Endodermal cell (in vitro differentiated cells): ENCODE results near the gene COX14. TPM values are rescaled to one million over a fixed set of nuclear protein-coding genes. Genes with fewer than 3 reads are reported as not detected.
A peak's percentile ranks its signal among the peaks of the same experiment; 100 is the strongest.

ENCODE experiments used
- DNase-seq: peaks from one replicate; pipeline ENCODE4 v3.0.0-alpha.2; 2017
- H3K27ac ChIP-seq: 2 replicates; pipeline ENCODE4 v1.5.1; 2013; ENCODE audit warnings: mild to moderate bottlenecking, low read depth, low read length, moderate library complexity
- H3K27me3 ChIP-seq: 2 replicates; pipeline ENCODE4 v1.6.1; 2013; ENCODE audit warnings: mild to moderate bottlenecking, low read length, moderate library complexity; ENCODE audit not compliant: insufficient read depth, control insufficient read depth, poor library complexity, severe bottlenecking
- H3K36me3 ChIP-seq: 2 replicates; pipeline ENCODE4 v1.7.0; 2013; ENCODE audit warnings: mild to moderate bottlenecking, low read length, moderate library complexity; ENCODE audit not compliant: control insufficient read depth, insufficient read depth
- H3K4me1 ChIP-seq: one replicate; pipeline ENCODE4 v1.7.0; 2013; ENCODE audit warnings: low read length; ENCODE audit not compliant: control insufficient read depth, insufficient read depth
- H3K4me3 ChIP-seq: 2 replicates; pipeline ENCODE4 v1.5.1; 2013; ENCODE audit warnings: mild to moderate bottlenecking, low read length, moderate library complexity
- H3K9ac ChIP-seq: 2 replicates; pipeline ENCODE4 v1.6.1; 2013; ENCODE audit warnings: mild to moderate bottlenecking, low read length, moderate library complexity; ENCODE audit not compliant: poor library complexity, severe bottlenecking; ENCODE audit errors: extremely low read depth
- H3K9me3 ChIP-seq: 2 replicates; pipeline ENCODE4 v1.6.1; 2013; ENCODE audit warnings: mild to moderate bottlenecking, low read length, moderate library complexity; ENCODE audit not compliant: control insufficient read depth
- H3K27ac Mint-ChIP-seq: 2 replicates; pipeline ENCODE4 v1.8.0; 2020; ENCODE audit warnings: mixed read lengths
- H3K27me3 Mint-ChIP-seq: 2 replicates; pipeline ENCODE4 v1.8.0; 2021; ENCODE audit warnings: mild to moderate bottlenecking, mixed read lengths; ENCODE audit not compliant: insufficient read depth
- H3K36me3 Mint-ChIP-seq: 2 replicates; pipeline ENCODE4 v1.8.0; 2020; ENCODE audit warnings: low read depth, mixed read lengths
- H3K4me1 Mint-ChIP-seq: 2 replicates; pipeline ENCODE4 v1.8.0; 2020; ENCODE audit warnings: mixed read lengths
- H3K4me3 Mint-ChIP-seq: 2 replicates; pipeline ENCODE4 v1.8.0; 2020; ENCODE audit warnings: mild to moderate bottlenecking, moderate library complexity, mixed read lengths
- H3K9me3 Mint-ChIP-seq: 2 replicates; pipeline ENCODE4 v1.8.0; 2020; ENCODE audit warnings: mild to moderate bottlenecking, mixed read lengths
- WGBS, 2 experiments: methylation state at CpG; one replicate each; pipeline versions ENCODE4 v1.1.5 to v1.1.7; 2013; ENCODE audit warnings: missing lambda C conversion rate in 2 of 2, mixed read lengths in 1 of 2; ENCODE audit not compliant: insufficient coverage in 1 of 2, insufficient read length in 1 of 2; 5-methylcytosine and 5-hydroxymethylcytosine counted together
- total RNA-seq, 2 donors: library from RNA; stranded (reverse); fragmentation: NEBNext Ultra II Directional in 1 of 2; extraction: Animal tissue kit (Norgen Biotek cat#: 25700) in 1 of 2; gene quantifications; 2 replicates in 1 of 2; 3 replicates in 1 of 2; pipeline ENCODE4 v1.2.1, GENCODE V29; 2021
- TF ChIP-seq, protein P1 (sequence below): fragments of 200-600 bp; sonication (generic); conservative IDR thresholded peaks from 2 replicates; pipeline ENCODE4 v1.5.0; 2021; ENCODE audit warnings: antibody characterized with exemption, mild to moderate bottlenecking

Gene COX14
- total RNA-seq, 2 donors from 2014 or later: 26.0 to 26.7 TPM

DNA sequence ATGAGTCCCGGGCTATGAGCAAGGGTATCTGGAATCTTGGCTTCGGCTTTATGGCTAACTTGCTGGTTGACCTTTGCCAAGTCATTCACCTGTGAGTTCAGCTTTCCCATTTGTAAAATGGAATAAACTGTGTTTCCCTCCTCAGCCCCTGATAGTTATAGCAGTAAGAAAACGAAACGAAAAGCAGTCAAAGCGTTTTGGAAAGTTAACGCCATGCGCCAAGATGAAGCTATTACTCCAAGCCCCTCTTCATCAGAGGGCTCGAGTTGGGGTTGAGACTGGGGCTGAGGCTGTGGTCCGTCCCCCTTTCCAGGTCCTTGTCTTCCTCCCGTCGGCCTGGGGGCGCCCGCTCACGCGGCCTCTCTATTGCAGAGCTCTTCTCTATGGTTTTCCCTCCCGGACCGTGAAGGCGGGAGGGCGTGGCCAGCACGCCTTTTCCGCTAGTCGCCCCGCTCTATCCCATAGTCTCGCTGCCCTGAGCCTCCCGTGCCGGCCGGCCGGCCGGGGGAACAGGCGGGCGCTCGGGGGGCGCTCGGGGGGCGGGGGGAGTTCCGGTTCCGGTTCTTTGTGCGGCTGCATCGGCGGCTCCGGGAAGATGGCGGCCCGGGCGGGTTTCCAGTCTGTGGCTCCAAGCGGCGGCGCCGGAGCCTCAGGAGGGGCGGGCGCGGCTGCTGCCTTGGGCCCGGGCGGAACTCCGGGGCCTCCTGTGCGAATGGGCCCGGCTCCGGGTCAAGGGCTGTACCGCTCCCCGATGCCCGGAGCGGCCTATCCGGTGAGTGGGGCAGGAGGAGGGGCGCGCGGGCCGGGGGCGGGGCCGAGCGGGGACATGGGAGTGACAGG, 27.0 kb upstream of the COX14 start, which contains the start of gene SMARCD1:
Gene SMARCD1 (plus strand): TSS at position 568 of the 840 bp plus-strand sequence. CDS start 28 bp downstream, at position 596.
- H3K4me3 ChIP-seq: peak within 1 kb of the TSS; percentile 100
- H3K36me3 ChIP-seq: peaks cover 36% of the 10 kb centered on the region
- WGBS, 2 experiments: 1 to 3% methylated on average over 13 to 69 of the region's 69 CpGs
- TF ChIP-seq, protein P1, sequence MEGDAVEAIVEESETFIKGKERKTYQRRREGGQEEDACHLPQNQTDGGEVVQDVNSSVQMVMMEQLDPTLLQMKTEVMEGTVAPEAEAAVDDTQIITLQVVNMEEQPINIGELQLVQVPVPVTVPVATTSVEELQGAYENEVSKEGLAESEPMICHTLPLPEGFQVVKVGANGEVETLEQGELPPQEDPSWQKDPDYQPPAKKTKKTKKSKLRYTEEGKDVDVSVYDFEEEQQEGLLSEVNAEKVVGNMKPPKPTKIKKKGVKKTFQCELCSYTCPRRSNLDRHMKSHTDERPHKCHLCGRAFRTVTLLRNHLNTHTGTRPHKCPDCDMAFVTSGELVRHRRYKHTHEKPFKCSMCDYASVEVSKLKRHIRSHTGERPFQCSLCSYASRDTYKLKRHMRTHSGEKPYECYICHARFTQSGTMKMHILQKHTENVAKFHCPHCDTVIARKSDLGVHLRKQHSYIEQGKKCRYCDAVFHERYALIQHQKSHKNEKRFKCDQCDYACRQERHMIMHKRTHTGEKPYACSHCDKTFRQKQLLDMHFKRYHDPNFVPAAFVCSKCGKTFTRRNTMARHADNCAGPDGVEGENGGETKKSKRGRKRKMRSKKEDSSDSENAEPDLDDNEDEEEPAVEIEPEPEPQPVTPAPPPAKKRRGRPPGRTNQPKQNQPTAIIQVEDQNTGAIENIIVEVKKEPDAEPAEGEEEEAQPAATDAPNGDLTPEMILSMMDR: peak; percentile 68
- Mint-ChIP-seq H3K36me3 (peaks cover 39% of the 10 kb centered on the region), H3K27me3 (peaks cover 27% of the 10 kb centered on the region), H3K9me3 (no peaks in the 10 kb centered on the region), H3K27ac (peak within 1 kb of the TSS; percentile 88), H3K4me3 (peak within 1 kb of the TSS; percentile 79), H3K4me1 (peaks cover 4% of the 10 kb centered on the region)
- H3K9me3 ChIP-seq: no peaks in the 10 kb centered on the region
- no peaks in the 10 kb centered on the region for H3K4me1 ChIP-seq
- DNase-seq: peak; percentile 99
- H3K9ac ChIP-seq: peak within 1 kb of the TSS; percentile 66
- H3K27me3 ChIP-seq: no peaks in the 10 kb centered on the region
- peak within 1 kb of the TSS; percentile 97 for H3K27ac ChIP-seq

DNA sequence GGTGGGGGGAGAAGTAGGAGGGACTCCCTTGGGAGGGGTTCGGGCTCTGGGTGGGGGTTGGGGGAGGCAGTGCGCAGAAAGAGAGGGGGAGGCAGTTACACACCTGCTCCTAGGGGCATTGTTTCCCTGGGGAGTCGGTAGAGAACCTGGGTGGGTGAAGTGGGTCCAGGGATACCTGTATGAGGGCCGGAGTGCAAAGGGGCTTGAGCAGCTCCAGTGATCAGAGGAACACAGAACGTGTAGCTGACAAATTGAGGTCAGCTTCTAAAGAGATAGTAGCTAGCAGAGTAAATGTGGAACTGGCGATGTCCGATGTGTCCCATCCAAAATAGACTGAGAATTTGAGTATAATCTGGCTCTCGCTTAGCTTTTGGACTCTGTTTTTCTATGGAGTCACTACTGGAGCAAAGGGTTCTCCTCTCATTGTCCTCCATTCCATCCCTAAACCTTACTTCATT, 26.4 kb upstream of the COX14 start:
- WGBS, 2 experiments: 30 to 35% methylated on average over 6 to 8 of the region's 8 CpGs

GRCh38 chr12:50086148-50086547, 25.9 kb upstream of the COX14 start:
- no peak for DNase-seq
- H3K4me1 ChIP-seq: no peaks in the 10 kb centered on the region
- H3K27me3 ChIP-seq: no peaks in the 10 kb centered on the region
- WGBS, 2 experiments: 92 to 94% methylated on average over 2 to 5 of the region's 5 CpGs
- peak overlapping the region; percentile 100 for H3K4me3 ChIP-seq
- peak overlapping the region; percentile 79 for H3K4me3 Mint-ChIP-seq
- H3K9me3 ChIP-seq: no peaks in the 10 kb centered on the region
- H3K9ac ChIP-seq: no peak overlapping the region
- H3K9me3 Mint-ChIP-seq: no peaks in the 10 kb centered on the region
- peaks cover 48% of the 10 kb centered on the region for H3K36me3 Mint-ChIP-seq
- peaks cover 4% of the 10 kb centered on the region for H3K4me1 Mint-ChIP-seq
- H3K27ac Mint-ChIP-seq: peak overlapping the region; percentile 88
- no peak overlapping the region for H3K27ac ChIP-seq
- peaks cover 17% of the 10 kb centered on the region for H3K27me3 Mint-ChIP-seq
- TF ChIP-seq, protein P1: no peak
- peaks cover 44% of the 10 kb centered on the region for H3K36me3 ChIP-seq

More for the DNA sequence above, 26.4 kb upstream of the COX14 start:
- no peaks in the 10 kb centered on the region for H3K9me3 Mint-ChIP-seq
- peaks cover 4% of the 10 kb centered on the region for H3K4me1 Mint-ChIP-seq
- TF ChIP-seq, protein P1: no peak
- Histone ChIP-seq H3K27ac (peak overlapping the region; percentile 97), H3K9ac (peak overlapping the region; percentile 18), H3K27me3 (no peaks in the 10 kb centered on the region), H3K4me3 (peak overlapping the region; percentile 100), H3K36me3 (peaks cover 42% of the 10 kb centered on the region), H3K4me1 (no peaks in the 10 kb centered on the region), H3K9me3 (no peaks in the 10 kb centered on the region)
- H3K27ac Mint-ChIP-seq: peak overlapping the region; percentile 88
- peaks cover 21% of the 10 kb centered on the region for H3K27me3 Mint-ChIP-seq
- peak overlapping the region; percentile 79 for H3K4me3 Mint-ChIP-seq
- DNase-seq: no peak
- peaks cover 44% of the 10 kb centered on the region for H3K36me3 Mint-ChIP-seq
